Frontal cortex (tissue), 4 donors: ENCODE data around the gene RPS15. TPM values are rescaled to one million over a fixed set of nuclear protein-coding genes. Genes with fewer than 3 reads are reported as not detected.

Experiments used
- DNase-seq, 2 donors: peaks; one replicate each; pipeline ENCODE4 v3.0.0; 2012; ENCODE audit warnings: low spot score in 2 of 2
- FAIRE-seq: peaks from 2 replicates; lab custom pipeline; 2012; peaks lifted over from hg19 to GRCh38; lab: Jason Lieb, UNC
- total RNA-seq: library from RNA; depleted of rRNA; stranded (reverse); fragments of >200 nt; gene quantifications from one replicate; pipeline ENCODE4 v1.2.3, GENCODE V29; 2014
- donor health status: control.
- donor health status: control.
- donor health status: control.

RPS15 gene
- total RNA-seq, 1 donor from 2014 or later, result 276 TPM

DNA sequence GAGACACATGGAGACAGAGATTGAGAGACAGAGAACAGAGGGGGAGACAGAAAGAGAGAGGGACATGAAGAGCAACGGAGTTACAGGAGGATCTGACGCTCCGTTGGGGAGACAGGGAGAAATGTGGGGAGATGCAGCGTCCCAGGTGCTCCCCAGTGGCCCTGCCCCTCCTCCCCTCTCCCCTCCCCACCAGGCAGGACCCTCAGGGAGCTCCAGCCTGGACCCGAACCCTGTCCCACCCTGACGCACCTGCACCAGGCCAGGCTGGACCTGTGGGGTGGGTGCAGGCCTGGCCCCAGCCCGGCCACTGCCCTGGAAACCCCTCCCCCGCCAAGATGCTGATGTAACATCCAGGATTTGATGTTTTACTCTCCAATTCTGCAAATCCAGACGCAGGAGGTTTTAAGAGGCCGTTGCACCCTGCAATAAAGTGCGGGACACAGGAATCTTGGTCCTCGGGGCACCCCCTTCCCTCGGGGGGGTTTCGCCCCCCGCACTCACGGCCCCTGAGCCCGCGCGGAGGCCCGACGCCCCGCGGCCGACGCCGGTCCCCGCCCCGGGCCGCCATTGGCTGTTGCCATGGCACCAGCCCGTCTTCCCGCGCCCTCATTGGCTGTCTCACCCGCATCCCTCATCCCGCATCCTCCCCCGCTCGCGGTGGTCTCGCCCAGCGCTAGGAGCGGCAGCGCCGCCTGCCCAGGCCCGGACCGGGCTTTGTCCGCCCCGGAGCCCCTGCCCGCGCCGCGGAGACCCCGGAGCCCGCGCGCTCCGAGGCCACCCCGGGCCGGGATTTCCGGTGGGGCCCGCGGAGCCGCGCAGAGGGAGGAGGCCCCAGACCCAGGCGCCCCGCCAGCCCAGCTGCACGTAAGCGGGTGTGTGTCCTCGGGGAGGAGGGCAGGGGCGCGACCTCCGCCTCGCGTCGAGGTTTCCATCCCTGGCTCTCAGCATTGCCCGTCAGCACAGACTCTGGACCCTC lies 11.6 kb downstream of the RPS15 start, which contains the start of gene APC2:
APC2 (plus strand) TSS at position 655 of the 976 bp plus-strand sequence. CDS start 2,881 bp downstream, outside the sequence.
- FAIRE-seq (no peak), DNase-seq (peak; percentile 88 to 93)

- FAIRE-seq, result no peak
Observed at GRCh38 chr19:1450735-1451731, 12.8 kb downstream of the RPS15 start.

DNA sequence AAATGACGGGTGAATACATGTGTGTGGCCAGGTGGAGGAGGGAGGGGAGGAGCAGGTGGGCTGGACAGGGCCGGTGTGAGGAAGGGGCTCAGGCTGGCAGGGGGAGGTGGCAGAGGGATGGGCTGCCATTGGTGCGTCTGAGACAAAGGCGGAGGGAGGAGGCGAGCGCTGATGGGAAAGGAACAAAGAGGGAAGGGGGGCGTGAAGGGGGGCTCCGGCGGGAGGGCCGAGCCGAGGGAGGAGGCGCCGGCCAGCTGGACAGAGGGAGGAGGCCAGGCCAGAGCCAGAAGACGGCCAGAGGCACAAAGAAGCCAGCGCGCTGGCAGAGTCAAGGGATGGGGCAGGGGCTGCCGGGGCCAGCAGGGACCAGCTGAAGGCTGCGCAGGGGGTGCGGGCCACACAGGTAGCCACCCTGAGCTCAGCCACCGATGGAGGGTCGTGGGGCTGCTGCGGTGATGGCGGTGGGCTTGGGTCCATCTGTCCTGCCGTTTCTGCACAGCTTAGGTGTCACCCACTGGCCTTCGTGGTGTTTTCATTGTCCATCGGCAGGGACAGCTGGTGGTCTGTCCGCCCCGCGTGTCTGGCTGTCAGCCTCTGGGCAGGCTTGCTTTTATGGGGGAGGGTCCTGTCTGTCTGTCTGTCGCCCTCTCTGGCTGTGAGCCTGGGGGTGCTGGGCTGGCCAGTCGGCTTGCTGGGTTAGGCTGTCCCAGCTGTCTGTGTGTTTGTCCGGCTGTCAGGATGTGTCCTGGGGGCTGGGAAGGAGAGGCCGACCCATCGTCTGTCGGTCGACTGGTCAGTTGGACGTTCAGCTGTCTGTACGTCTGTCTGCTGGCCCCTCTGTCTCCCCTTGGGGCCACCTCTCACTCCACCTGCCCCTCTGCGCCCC lies 14.0 kb downstream of the RPS15 start:
- DNase-seq, result peak; percentile 72 to 79

More at GRCh38 chr19:1450735-1451731, 12.8 kb downstream of the RPS15 start:
- DNase-seq, result no peak

DNA sequence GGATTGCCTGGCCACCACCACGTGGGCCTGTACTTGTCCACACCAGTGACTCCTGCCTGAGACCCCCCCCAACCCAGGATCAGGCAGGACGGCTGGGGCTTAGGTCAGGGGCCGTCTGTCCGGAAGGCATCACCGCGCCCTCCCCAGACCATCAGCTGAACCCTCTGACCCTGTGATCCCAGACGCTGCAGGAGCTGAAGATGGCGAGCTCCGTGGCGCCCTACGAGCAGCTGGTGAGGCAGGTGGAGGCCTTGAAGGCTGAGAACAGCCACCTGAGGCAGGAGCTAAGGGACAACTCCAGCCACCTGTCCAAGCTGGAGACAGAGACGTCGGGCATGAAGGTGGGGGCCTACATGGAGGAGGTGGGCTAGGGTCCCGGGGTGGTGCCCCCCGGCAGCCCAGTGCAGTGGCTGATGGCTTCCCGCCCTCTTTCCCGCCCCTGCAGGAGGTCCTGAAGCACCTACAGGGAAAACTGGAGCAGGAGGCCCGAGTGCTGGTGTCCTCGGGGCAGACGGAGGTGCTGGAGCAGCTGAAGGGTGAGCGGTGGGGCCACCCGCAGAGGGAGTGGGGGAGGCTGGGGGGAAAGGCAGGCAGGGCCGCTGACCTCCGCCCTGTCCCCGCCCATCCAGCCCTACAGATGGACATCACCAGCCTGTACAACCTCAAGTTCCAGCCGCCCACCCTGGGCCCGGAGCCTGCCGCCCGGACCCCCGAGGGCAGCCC lies 14.8 kb downstream of the RPS15 start:
- FAIRE-seq (no peak), DNase-seq (no peak)

More for the DNA sequence above, 14.0 kb downstream of the RPS15 start:
- no peak for FAIRE-seq

- DNase-seq (peak; percentile 84 to 91), FAIRE-seq (no peak)
Observed at GRCh38 chr19:1453525-1454364, 15.5 kb downstream of the RPS15 start.

- DNase-seq, result no peak
- FAIRE-seq, result no peak
Observed at GRCh38 chr19:1455002-1455335, 16.8 kb downstream of the RPS15 start.

DNA sequence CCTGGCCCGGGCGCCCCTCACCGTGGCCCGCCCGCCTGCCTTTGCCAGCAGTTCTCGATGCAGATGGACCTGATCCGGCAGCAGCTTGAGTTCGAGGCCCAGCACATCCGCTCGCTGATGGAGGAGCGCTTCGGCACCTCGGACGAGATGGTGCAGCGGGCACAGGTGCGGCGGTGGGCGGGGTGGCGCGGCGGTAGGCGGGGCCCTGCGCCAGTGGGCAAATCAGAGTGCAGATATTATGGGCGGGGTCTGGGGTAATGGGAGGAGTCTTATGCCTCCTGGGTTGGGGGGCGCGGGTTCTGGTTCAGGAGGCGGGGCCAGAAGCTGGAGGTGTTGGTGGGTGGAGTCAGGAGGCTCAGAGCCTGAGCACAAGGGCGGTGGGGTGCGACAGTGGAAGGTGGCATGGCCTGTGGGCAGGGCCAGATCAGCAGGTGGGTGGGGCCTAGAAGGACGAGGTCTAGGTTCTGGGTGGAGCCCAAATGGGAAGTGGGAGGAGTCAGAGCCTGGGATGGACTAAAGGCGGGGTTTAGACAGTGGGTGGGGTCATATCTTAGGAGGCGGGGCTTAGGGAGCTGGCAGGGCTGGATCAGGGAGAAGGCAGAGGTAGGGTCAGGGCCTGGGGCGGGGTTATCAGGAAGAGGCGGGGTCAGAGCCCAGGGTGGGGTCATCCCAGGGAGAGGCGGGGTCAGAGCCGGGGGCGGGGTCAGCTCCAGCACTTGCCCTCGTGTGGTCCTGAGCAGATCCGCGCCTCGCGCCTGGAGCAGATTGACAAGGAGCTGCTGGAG lies 17.3 kb downstream of the RPS15 start:
- FAIRE-seq (no peak), DNase-seq (peak in 1 of 2 donors; percentile 81)

DNA sequence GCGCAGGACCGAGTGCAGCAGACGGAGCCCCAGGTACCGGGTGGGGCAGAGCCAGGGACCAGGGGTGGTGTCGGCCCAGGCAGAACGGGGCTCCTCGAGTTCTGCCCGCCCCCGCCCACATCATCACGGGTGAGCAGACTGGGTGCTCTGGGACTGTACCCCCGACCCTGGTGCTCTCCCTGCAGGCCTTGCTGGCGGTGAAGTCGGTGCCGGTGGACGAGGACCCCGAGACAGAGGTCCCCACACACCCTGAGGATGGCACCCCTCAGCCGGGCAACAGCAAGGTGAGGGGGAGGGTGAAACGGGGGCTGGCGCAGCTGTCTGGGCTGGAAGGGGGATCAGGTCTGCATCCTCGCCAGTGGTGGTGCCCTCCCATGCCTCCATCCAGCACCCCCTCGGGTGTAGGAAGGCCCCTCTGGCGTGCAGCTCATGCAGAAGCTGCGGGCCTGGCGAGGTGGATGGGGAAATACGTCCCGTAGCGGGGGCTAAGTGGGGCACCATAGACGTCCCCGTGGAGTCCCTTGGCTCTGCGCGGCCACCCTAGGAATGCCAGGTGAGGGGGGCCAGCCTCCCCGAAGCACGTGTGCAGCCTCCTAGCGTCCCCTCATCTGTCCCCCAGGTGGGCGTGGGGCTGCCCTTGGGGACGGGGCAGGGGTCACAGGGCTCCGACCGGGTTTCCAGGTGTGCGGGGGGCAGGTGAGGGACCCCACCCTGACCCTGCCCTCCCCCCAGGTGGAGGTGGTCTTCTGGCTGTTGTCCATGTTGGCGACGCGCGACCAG lies 18.1 kb downstream of the RPS15 start:
- FAIRE-seq (no peak), DNase-seq (no peak)

DNA sequence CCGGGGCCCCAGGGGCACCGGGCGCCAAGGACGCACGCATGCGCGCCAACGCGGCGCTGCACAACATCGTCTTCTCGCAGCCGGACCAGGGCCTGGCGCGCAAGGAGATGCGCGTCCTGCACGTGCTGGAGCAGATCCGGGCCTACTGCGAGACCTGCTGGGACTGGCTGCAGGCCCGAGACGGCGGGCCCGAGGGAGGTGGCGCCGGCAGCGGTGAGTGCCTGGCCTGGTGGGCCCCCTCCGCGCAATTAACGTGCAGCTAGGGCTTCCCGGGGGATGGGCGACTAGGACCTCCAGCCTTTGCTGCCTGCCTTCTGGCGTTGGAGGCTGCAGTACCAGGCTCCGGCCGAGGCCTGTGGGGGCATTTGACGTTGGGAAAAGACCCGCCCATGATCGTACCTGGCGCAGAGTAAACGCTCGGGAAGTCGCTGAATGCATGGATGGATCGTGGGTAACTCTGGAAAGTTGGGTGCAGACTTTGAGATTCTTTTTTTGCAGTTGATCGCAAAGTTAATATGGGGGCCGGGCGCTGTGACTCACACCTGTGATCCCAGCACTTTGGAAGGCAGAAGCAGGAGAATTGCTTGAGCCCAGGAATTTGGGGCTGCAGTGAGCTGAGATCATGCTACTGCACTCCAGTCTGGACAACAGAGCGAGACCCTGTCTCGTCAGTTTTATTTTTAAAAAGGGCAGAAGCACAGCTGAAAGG lies 19.0 kb downstream of the RPS15 start:
- DNase-seq, result no peak
- FAIRE-seq, result no peak

DNA sequence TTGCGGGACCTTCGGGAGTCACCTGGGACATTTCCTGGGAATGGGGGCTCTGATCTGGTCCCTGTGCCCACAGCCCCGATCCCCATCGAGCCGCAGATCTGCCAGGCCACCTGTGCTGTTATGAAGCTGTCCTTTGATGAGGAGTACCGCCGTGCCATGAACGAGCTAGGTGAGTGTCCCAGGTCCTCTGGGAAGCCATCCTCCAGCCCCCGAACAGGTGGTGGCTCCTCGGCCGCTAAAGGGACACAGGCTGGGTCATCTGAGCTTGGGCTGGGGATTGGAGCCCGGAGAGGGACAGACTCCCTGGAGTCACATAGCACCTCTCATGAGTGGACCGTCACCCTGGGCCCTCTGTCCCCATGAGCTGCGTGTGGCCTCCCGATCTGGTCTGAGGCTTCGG lies 19.7 kb downstream of the RPS15 start:
- FAIRE-seq, result no peak
- DNase-seq, result no peak

- DNase-seq (no peak), FAIRE-seq (no peak)
Observed at GRCh38 chr19:1459479-1459878, 21.3 kb downstream of the RPS15 start.

GRCh38 chr19:1460033-1460995 lies 22.1 kb downstream of the RPS15 start:
- DNase-seq, result no peak
- no peak for FAIRE-seq

GRCh38 chr19:1461862-1462261 lies 23.7 kb downstream of the RPS15 start:
- FAIRE-seq (no peak), DNase-seq (no peak)

GRCh38 chr19:1465191-1466016 lies 27.2 kb downstream of the RPS15 start:
- peak in 1 of 2 donors; percentile 58 for DNase-seq

More at GRCh38 chr19:1465191-1466016, 27.2 kb downstream of the RPS15 start:
- no peak for FAIRE-seq
